Spleen (tissue), 11 donors: Measurements from ENCODE around the gene HAX1. TPM values are rescaled to one million over a fixed set of nuclear protein-coding genes. Genes with fewer than 3 reads are reported as not detected.
"Not testable (repeated sequence)": the region's sequence is repeated elsewhere in the genome, so short reads cannot be mapped to it uniquely, and the experiment has no call there.

Experiments used
- DNase-seq: peaks from one replicate; pipeline ENCODE4 v3.0.0-alpha.2; 2020
- H3K27ac ChIP-seq, 8 donors: fragments of 200-600 bp; sonication (generic) in 7 of 8; 1 replicate in 4 of 8; 2 replicates in 4 of 8; pipeline versions ENCODE4 v1.5.0 to v1.8.0; 2016 to 2021; ENCODE audit warnings: inconsistent platforms in 4 of 8, mild to moderate bottlenecking in 4 of 8, moderate library complexity in 1 of 8
- H3K27me3 ChIP-seq, 7 donors: fragments of 200-600 bp; sonication (generic) in 6 of 7; replicated peaks in 1 of 7; 1 replicate in 4 of 7; 2 replicates in 3 of 7; pipeline versions ENCODE4 v1.5.0 to v1.8.0; 2016 to 2021; ENCODE audit warnings: inconsistent platforms in 3 of 7, mild to moderate bottlenecking in 1 of 7
- H3K36me3 ChIP-seq, 6 donors: fragments of 200-600 bp; sonication (generic) in 5 of 6; 1 replicate in 4 of 6; 2 replicates in 2 of 6; pipeline versions ENCODE4 v1.5.0 to v1.8.0; 2016 to 2021; ENCODE audit warnings: inconsistent platforms in 2 of 6
- H3K4me1 ChIP-seq, 6 donors: fragments of 200-600 bp; sonication (generic) in 5 of 6; 1 replicate in 3 of 6; 2 replicates in 3 of 6; pipeline versions ENCODE4 v1.5.0 to v1.8.0; 2016 to 2021; ENCODE audit warnings: inconsistent platforms in 3 of 6
- H3K4me3 ChIP-seq, 8 donors: fragments of 200-600 bp; sonication (generic) in 7 of 8; 1 replicate in 4 of 8; 2 replicates in 4 of 8; pipeline versions ENCODE4 v1.5.0 to v1.8.0; 2016 to 2021; ENCODE audit warnings: inconsistent platforms in 4 of 8, mild to moderate bottlenecking in 4 of 8, moderate library complexity in 2 of 8
- H3K9me3 ChIP-seq, 8 donors: fragments of 200-600 bp; sonication (generic) in 7 of 8; 1 replicate in 4 of 8; 2 replicates in 4 of 8; pipeline versions ENCODE4 v1.5.0 to v1.8.0; 2016 to 2021; ENCODE audit warnings: inconsistent platforms in 4 of 8
- CTCF ChIP-seq, 11 experiments: fragments of 200-600 bp in 7 of 11; fragments of 450-650 bp in 4 of 11; sonication (generic) in 4 of 11; IDR thresholded peaks in 8 of 11; conservative IDR thresholded peaks in 3 of 11; 1 replicate in 7 of 11; 2 replicates in 4 of 11; pipeline versions ENCODE4 v1.4.0 to v1.8.0; 2016 to 2021; ENCODE audit warnings: antibody characterized with exemption in 11 of 11, inconsistent platforms in 4 of 11, mild to moderate bottlenecking in 1 of 11
- POLR2A ChIP-seq, 3 donors: fragments of 450-650 bp; IDR thresholded peaks; one replicate each; pipeline ENCODE4 v1.5.1; 2017; ENCODE audit warnings: antibody characterized with exemption in 3 of 3, mild to moderate bottlenecking in 1 of 3
- POLR2AphosphoS5 ChIP-seq, 3 donors: sonication (generic); formaldehyde crosslinking; IDR thresholded peaks; one replicate each; pipeline ENCODE4 v1.5.1; 2017; ENCODE audit warnings: antibody characterized with exemption in 3 of 3
- WGBS, 5 donors: extraction: QIAGEN DNeasy Blood & Tissue Kit in 3 of 5; methylation state at CpG; one replicate each; pipeline versions ENCODE4 v1.1.5 to v1.1.7; 2013 to 2018; 5-methylcytosine and 5-hydroxymethylcytosine counted together
- intact Hi-C: fragments of 100-400 bp; cut with DNase I; formaldehyde crosslinking; loops from one replicate; pipeline ENCODE4 v1.15.0; 2023; ENCODE audit warnings: low total_unique reads
- polyA plus RNA-seq, 3 donors: library from polyadenylated mRNA; stranded (reverse); fragments of 200-250 nt; gene quantifications; one replicate each; pipeline ENCODE4 v1.2.1, GENCODE V29; 2013
- total RNA-seq, 7 donors: library from RNA; depleted of rRNA in 3 of 7; stranded (reverse); fragments of >200 nt in 3 of 7; fragmentation: NEBNext Ultra II Directional in 4 of 7; extraction: Animal tissue kit (Norgen Biotek cat#: 25700) in 4 of 7; gene quantifications; one replicate each; pipeline versions ENCODE4 v1.1.0 to v1.2.1, GENCODE V29; 2016 to 2021
- donor health status: healthy with polysubstance abuse.
- donor health status: DM: no; HTN: no; CAD: no; lungs with moderate emphysema.
- donor health status: DM: no; HTN: no; CAD: no.
- donor health status: Bipolar disorder and iron deficiency.
- donor health status: healthy.
- donor health status: DM: no; HTN: no; CAD: no.
- donor health status: DM: yes; HTN: yes; CAD: no.

HAX1 gene
- total and polyA plus RNA-seq, 10 donors: 59.5 to 109 (median 69.6) TPM

GRCh38 chr1:154265586-154265985 is 6.8 kb upstream of the HAX1 start:
- Histone ChIP-seq H3K27me3 (no peaks in the 10 kb centered on the region), H3K27ac (peak overlapping the region in 6 of 8 donors; percentile 6 to 75 (median 42)), H3K4me3 (no peak overlapping the region), H3K9me3 (no peaks in the 10 kb centered on the region), H3K36me3 (peaks cover 0 to 100% (median 79%) of the 10 kb centered on the region in 6 donors), H3K4me1 (peaks cover 0 to 30% (median 3%) of the 10 kb centered on the region in 6 donors)
- no peak for DNase-seq
- TF ChIP-seq POLR2AphosphoS5 (IDR thresholded peaks at IDR 0.05) (no peak), POLR2A (IDR thresholded peaks at IDR 0.05) (no peak)
- intact Hi-C loops: no loop called here
- WGBS, 5 donors: 52 to 89% (median 72%) methylated on average over 4 of the region's 4 CpGs

- TF ChIP-seq CTCF (IDR thresholded peaks at IDR 0.05 in 8 of 11, conservative IDR thresholded peaks at IDR 0.05 in 3 of 11) (no peak), POLR2AphosphoS5 (IDR thresholded peaks at IDR 0.05) (no peak), POLR2A (IDR thresholded peaks at IDR 0.05) (no peak)
- Histone ChIP-seq H3K9me3 (no peaks in the 10 kb centered on the region), H3K4me3 (no peak overlapping the region), H3K36me3 (peaks cover 0 to 77% (median 53%) of the 10 kb centered on the region in 6 donors), H3K27ac (peak overlapping the region in 4 of 8 donors; percentile 49 to 93 (median 90)), H3K4me1 (peaks cover 9 to 42% (median 24%) of the 10 kb centered on the region in 6 donors), H3K27me3 (no peaks in the 10 kb centered on the region)
- DNase-seq: no peak
- intact Hi-C loops: no loop called here
- 72 to 85% (median 76%) methylated on average over 5 of the region's 5 CpGs for WGBS, 5 donors
These were observed 1.6 kb upstream of the HAX1 start for GRCh38 chr1:154270833-154271232.

- WGBS, 5 donors: 44 to 49% (median 44%) methylated on average over 13 of the region's 13 CpGs
- peak overlapping the region; percentile 58 to 89 (median 66) for H3K4me3 ChIP-seq
- DNase-seq: no peak
- intact Hi-C loops: no loop called here
- H3K4me1 ChIP-seq: peaks cover 9 to 36% (median 24%) of the 10 kb centered on the region in 6 donors
- H3K27ac ChIP-seq: peak overlapping the region; percentile 71 to 96 (median 92)
- no peaks in the 10 kb centered on the region for H3K27me3 ChIP-seq
- TF ChIP-seq POLR2A (IDR thresholded peaks at IDR 0.05): no peak
- TF ChIP-seq CTCF (IDR thresholded peaks at IDR 0.05 in 8 of 11, conservative IDR thresholded peaks at IDR 0.05 in 3 of 11): no peak
- TF ChIP-seq POLR2AphosphoS5 (IDR thresholded peaks at IDR 0.05): no peak
- peaks cover 0 to 75% (median 48%) of the 10 kb centered on the region in 6 donors for H3K36me3 ChIP-seq
- H3K9me3 ChIP-seq: no peaks in the 10 kb centered on the region
These were observed 652 bp downstream of the HAX1 start for GRCh38 chr1:154272999-154273563.

- Histone ChIP-seq H3K4me1 (peaks cover 9 to 28% (median 19%) of the 10 kb centered on the region in 6 donors), H3K36me3 (peaks cover 0 to 46% (median 23%) of the 10 kb centered on the region in 6 donors), H3K27me3 (no peaks in the 10 kb centered on the region), H3K4me3 (no peak overlapping the region), H3K27ac (no peak overlapping the region), H3K9me3 (no peaks in the 10 kb centered on the region)
- intact Hi-C loops: no loop called here
- TF ChIP-seq POLR2AphosphoS5 (IDR thresholded peaks at IDR 0.05) (peak in 1 of 3 donors; percentile 11), POLR2A (IDR thresholded peaks at IDR 0.05) (no peak), CTCF (IDR thresholded peaks at IDR 0.05 in 8 of 11, conservative IDR thresholded peaks at IDR 0.05 in 3 of 11) (no peak)
- 86 to 91% (median 89%) methylated on average over 7 of the region's 7 CpGs for WGBS, 5 donors
- no peak for DNase-seq
These were observed 4.4 kb downstream of the HAX1 start for GRCh38 chr1:154276797-154277196.

- intact Hi-C loops, H3K9me3 ChIP-seq, H3K4me1 ChIP-seq, H3K27me3 ChIP-seq, H3K4me3 ChIP-seq, H3K27ac ChIP-seq, DNase-seq, H3K36me3 ChIP-seq: not testable (repeated sequence)
- 85 to 98% (median 95%) methylated on average over 4 to 28 of the region's 30 CpGs for WGBS, 5 donors
These were observed 15.2 kb downstream of the HAX1 start for GRCh38 chr1:154287591-154287990.
